ENCODE data around the gene TMPRSS9.

TMPRSS9 gene

GRCh38 chr19:2359992-2360685 is at the start of gene TMPRSS9:
TSS of gene TMPRSS9 (plus strand) at chr19:2360265. CDS start at chr19:2389786, 29,521 bp downstream.
- peak in 1 of 56 donors; percentile 33 for DNase-seq

GRCh38 chr19:2311093-2311492 is 49.0 kb upstream of the TMPRSS9 start:
- DNase-seq, result no peak

GRCh38 chr19:2312820-2313501 is 47.1 kb upstream of the TMPRSS9 start:
- no peak for DNase-seq

GRCh38 chr19:2315121-2315817 is 44.8 kb upstream of the TMPRSS9 start:
- no peak for DNase-seq

GRCh38 chr19:2315818-2316353 is 44.2 kb upstream of the TMPRSS9 start:
- peak in 51 of 56 donors; percentile 11 to 87 (median 52) for DNase-seq

GRCh38 chr19:2317300-2317699 is 42.8 kb upstream of the TMPRSS9 start:
- no peak for DNase-seq

GRCh38 chr19:2317756-2318155 is 42.3 kb upstream of the TMPRSS9 start:
- DNase-seq, result no peak

GRCh38 chr19:2318923-2319322 is 41.1 kb upstream of the TMPRSS9 start:
- DNase-seq, result no peak

- no peak for DNase-seq
Measured at GRCh38 chr19:2319551-2319950, 40.5 kb upstream of the TMPRSS9 start.

- DNase-seq, result no peak
Measured at GRCh38 chr19:2320049-2320448, 40.0 kb upstream of the TMPRSS9 start.

GRCh38 chr19:2320939-2321338 is 39.1 kb upstream of the TMPRSS9 start:
- DNase-seq, result no peak

GRCh38 chr19:2321565-2322283 is 38.3 kb upstream of the TMPRSS9 start:
- no peak for DNase-seq

- no peak for DNase-seq
Measured at GRCh38 chr19:2323707-2324106, 36.4 kb upstream of the TMPRSS9 start.

GRCh38 chr19:2324220-2324948 is 35.7 kb upstream of the TMPRSS9 start:
- DNase-seq, result no peak

GRCh38 chr19:2325281-2326046 is 34.6 kb upstream of the TMPRSS9 start:
- no peak for DNase-seq

GRCh38 chr19:2326699-2327360 is 33.2 kb upstream of the TMPRSS9 start:
- no peak for DNase-seq

- peak in 29 of 56 donors; percentile 14 to 69 (median 35) for DNase-seq
Measured at GRCh38 chr19:2327773-2328400, 32.2 kb upstream of the TMPRSS9 start.

GRCh38 chr19:2328401-2329148 is 31.5 kb upstream of the TMPRSS9 start, which contains the start of the genes LSM7 and SPPL2B:
TSS of gene LSM7 (minus strand) at chr19:2328586. CDS start at chr19:2328566, 20 bp downstream.
TSS of gene SPPL2B (plus strand) at chr19:2328684. CDS start at chr19:2328710, 26 bp downstream.
- DNase-seq, result peak; percentile 24 to 94 (median 79)

Measured in amygdala (tissue), 56 donors.